B cell (primary cell): ENCODE measurements around the gene TMEM254. TPM values are rescaled to one million over a fixed set of nuclear protein-coding genes. Genes with fewer than 3 reads are reported as not detected.

ENCODE experiments used
- ATAC-seq: fragments of 200-7000 bp; cut with Tn5 transposase; one replicate; pipeline ENCODE4 v1.10.0; 2021; ENCODE audit warnings: low read depth, mild to moderate bottlenecking, moderate number of reproducible peaks, moderate library complexity
- CTCF ChIA-PET: fragments of 350-600 bp; sonication (Branson Sonifier 250); formaldehyde crosslinking; loops from one replicate; lab custom pipeline; 2021; ENCODE audit warnings: antibody characterized with exemption, inconsistent platforms; lab: Charles Lee
- POLR2A ChIA-PET: fragments of 350-600 bp; sonication (Branson Sonifier 250); formaldehyde crosslinking; loops from one replicate; lab custom pipeline; 2021; ENCODE audit warnings: antibody characterized with exemption; lab: Charles Lee
- DNase-seq: peaks from one replicate; pipeline ENCODE4 v3.0.0; 2013
- H2AFZ ChIP-seq: 2 replicates; pipeline ENCODE4 v1.6.1; 2012; ENCODE audit warnings: mild to moderate bottlenecking, low read depth, low read length; ENCODE audit not compliant: insufficient read depth, poor library complexity, severe bottlenecking
- H3K27ac ChIP-seq, 2 donors: 1 replicate in 1 of 2; 2 replicates in 1 of 2; pipeline ENCODE4 v1.5.1; 2012 to 2013; ENCODE audit warnings: low read length in 2 of 2, mild to moderate bottlenecking in 2 of 2, moderate library complexity in 1 of 2
- H3K27me3 ChIP-seq, 4 experiments: fragments of 200-600 bp in 1 of 4; sonication (generic) in 1 of 4; replicated peaks in 1 of 4; 1 replicate in 2 of 4; 2 replicates in 2 of 4; pipeline versions ENCODE4 v1.6.1 to v1.7.0; 2013 to 2016; ENCODE audit warnings: low read length in 3 of 4, mild to moderate bottlenecking in 2 of 4, mixed read lengths in 1 of 4, moderate library complexity in 1 of 4; ENCODE audit not compliant: insufficient read depth in 4 of 4, control insufficient read depth in 3 of 4; ENCODE audit errors: control extremely low read depth in 1 of 4
- H3K36me3 ChIP-seq, 2 experiments: replicated peaks in 1 of 2; 1 replicate in 1 of 2; 2 replicates in 1 of 2; pipeline versions ENCODE4 v1.6.1 to v1.7.1; 2013; ENCODE audit warnings: low read length in 1 of 2; ENCODE audit not compliant: insufficient read depth in 2 of 2, control insufficient read depth in 1 of 2; ENCODE audit errors: control extremely low read depth in 1 of 2, extremely low read depth in 1 of 2
- H3K4me1 ChIP-seq, 2 donors: fragments of 200-600 bp in 1 of 2; sonication (generic) in 1 of 2; 1 replicate in 1 of 2; 2 replicates in 1 of 2; pipeline versions ENCODE4 v1.5.1 to v1.6.1; 2013 to 2017; ENCODE audit warnings: low read length in 2 of 2; ENCODE audit not compliant: control insufficient read depth in 2 of 2, insufficient read depth in 2 of 2
- H3K4me2 ChIP-seq: replicated peaks from 2 replicates; pipeline ENCODE3; 2012; ENCODE audit warnings: mild to moderate bottlenecking, low read depth, low read length; ENCODE audit not compliant: poor library complexity, severe bottlenecking
- H3K4me3 ChIP-seq, 5 experiments: fragments of 200-600 bp in 1 of 5; sonication (generic) in 1 of 5; 1 replicate in 3 of 5; 2 replicates in 2 of 5; pipeline versions ENCODE4 v1.5.1 to v1.7.0; 2011 to 2016; ENCODE audit warnings: low read length in 4 of 5, mild to moderate bottlenecking in 4 of 5, low read depth in 2 of 5, control low read depth in 1 of 5, moderate library complexity in 1 of 5; ENCODE audit not compliant: insufficient read depth in 1 of 5; ENCODE audit errors: control extremely low read depth in 1 of 5, extremely low read depth in 1 of 5
- H3K79me2 ChIP-seq: fragments of 200-600 bp; sonication (generic); one replicate; pipeline ENCODE4 v1.6.0; 2016; ENCODE audit warnings: low read length; ENCODE audit not compliant: control insufficient read depth, insufficient read depth
- H3K9ac ChIP-seq: fragments of 200-600 bp; sonication (generic); 2 replicates; pipeline ENCODE4 v1.6.1; 2017; ENCODE audit warnings: mild to moderate bottlenecking, low read length, moderate library complexity
- H3K9me3 ChIP-seq, 3 donors: one replicate each; pipeline versions ENCODE4 v1.6.1 to v1.7.1; 2013; ENCODE audit warnings: low read length in 2 of 3; ENCODE audit not compliant: control insufficient read depth in 2 of 3, insufficient read depth in 1 of 3; ENCODE audit errors: control extremely low read depth in 1 of 3
- H4K20me1 ChIP-seq: 2 replicates; pipeline ENCODE4 v1.6.0; 2012; ENCODE audit warnings: mild to moderate bottlenecking, low read length; ENCODE audit not compliant: insufficient read depth, control insufficient read depth, poor library complexity, severe bottlenecking
- H3K27ac Mint-ChIP-seq: one replicate; pipeline ENCODE4 v1.8.0; 2021; ENCODE audit warnings: mixed read lengths
- H3K27me3 Mint-ChIP-seq: one replicate; pipeline ENCODE4 v1.8.0; 2021; ENCODE audit warnings: mixed read lengths
- H3K4me1 Mint-ChIP-seq: one replicate; pipeline ENCODE4 v1.8.0; 2021; ENCODE audit warnings: mixed read lengths
- H3K4me3 Mint-ChIP-seq: one replicate; pipeline ENCODE4 v1.8.0; 2021; ENCODE audit warnings: mixed read lengths
- H3K9me3 Mint-ChIP-seq: one replicate; pipeline ENCODE4 v1.8.0; 2022; ENCODE audit warnings: mixed read lengths; ENCODE audit not compliant: insufficient read depth
- CTCF ChIP-seq: fragments of 200-600 bp; IDR thresholded peaks from one replicate; pipeline ENCODE4 v1.8.0; 2022; ENCODE audit warnings: antibody characterized with exemption, mild to moderate bottlenecking
- EZH2 ChIP-seq: IDR thresholded peaks from 2 replicates; pipeline ENCODE4 v1.6.1; 2012; ENCODE audit warnings: borderline replicate concordance, low read depth, mild to moderate bottlenecking, moderate library complexity, low read length; ENCODE audit not compliant: insufficient read depth, poor library complexity, severe bottlenecking
- WGBS: methylation state at CpG from one replicate; pipeline ENCODE4 v1.1.5; 2013; ENCODE audit warnings: missing lambda C conversion rate; ENCODE audit not compliant: insufficient coverage; 5-methylcytosine and 5-hydroxymethylcytosine counted together
- intact Hi-C: fragments of 100-400 bp; cut with micrococcal nuclease; formaldehyde crosslinking; loops from one replicate; pipeline ENCODE4 v1.10.0; 2022
- polyA plus RNA-seq: library from polyadenylated mRNA; depleted of rRNA; stranded (reverse); fragments of >200 nt; gene quantifications from 2 replicates; pipeline ENCODE4 v1.2.3, GENCODE V29; 2012
- total RNA-seq, 2 donors: library from RNA; stranded (reverse); fragments of 120-200 nt in 1 of 2; gene quantifications; 1 replicate in 1 of 2; 2 replicates in 1 of 2; pipeline versions ENCODE4 v1.2.3 to v1.2.4, GENCODE V29; 2013 to 2022

The TMEM254 gene
- total and polyA plus RNA-seq, 2 donors (not counting 1 experiment from before 2014, with no cell fraction given), result 9.8 to 13.1 TPM

DNA sequence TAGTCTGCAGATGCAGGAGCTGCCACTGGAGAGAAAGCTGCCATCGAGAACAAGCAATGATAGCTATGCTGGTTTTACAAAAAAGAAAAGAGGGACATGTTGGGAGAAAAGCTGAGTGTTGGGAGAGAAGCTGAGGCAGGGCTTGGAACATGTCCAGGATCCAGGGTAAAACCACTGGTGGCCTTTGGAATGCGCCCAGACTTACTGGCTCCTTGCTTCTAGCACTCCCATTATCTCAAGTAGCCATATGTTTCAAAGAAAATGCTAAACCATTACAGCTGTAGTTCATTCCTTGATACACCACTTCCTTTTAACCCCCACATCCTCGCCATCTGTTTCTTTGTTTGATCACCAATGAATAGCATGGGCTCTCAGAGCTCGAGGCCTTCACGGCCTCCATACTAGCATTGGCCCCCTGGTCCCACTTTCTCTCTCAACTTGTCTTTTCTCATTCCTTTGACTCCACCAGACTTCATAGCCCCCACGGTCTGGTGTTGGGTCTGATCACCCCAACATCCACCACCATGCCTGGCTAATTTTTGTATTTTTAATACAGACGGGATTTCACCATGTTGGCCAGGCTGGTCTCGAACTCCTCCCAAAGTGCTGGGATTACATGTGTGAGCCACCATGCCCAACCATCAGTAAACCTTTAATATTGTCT, 30.2 kb downstream of the TMEM254 start:
- DNase-seq (no peak), ATAC-seq (no peak)
- H3K27ac ChIP-seq, result no peak overlapping the region
- Mint-ChIP-seq H3K4me1 (no peaks in the 10 kb centered on the region), H3K4me3 (no peak overlapping the region), H3K9me3 (peaks cover 6% of the 10 kb centered on the region), H3K27ac (no peak overlapping the region), H3K27me3 (peaks cover 3% of the 10 kb centered on the region)
- H3K79me2 ChIP-seq, result no peaks in the 10 kb centered on the region
- ChIA-PET CTCF (no interaction called here), POLR2A (no interaction called here)
- H3K36me3 ChIP-seq, result no peaks in the 10 kb centered on the region
- H2AFZ ChIP-seq, result no peak overlapping the region
- WGBS, result 79% methylated on average over 7 of the region's 8 CpGs
- no peak overlapping the region for H3K4me3 ChIP-seq
- no peaks in the 10 kb centered on the region for H3K4me1 ChIP-seq
- intact Hi-C loops, result no loop called here
- H4K20me1 ChIP-seq, result no peaks in the 10 kb centered on the region
- peaks cover 0 to 22% (median 11%) of the 10 kb centered on the region in 3 donors for H3K9me3 ChIP-seq
- no peaks in the 10 kb centered on the region for H3K27me3 ChIP-seq
- TF ChIP-seq EZH2, result no peak
- TF ChIP-seq CTCF, result no peak
- no peak overlapping the region for H3K4me2 ChIP-seq
- no peak overlapping the region for H3K9ac ChIP-seq

- Histone ChIP-seq H2AFZ (no peak overlapping the region), H3K9me3 (peaks cover 0 to 22% (median 11%) of the 10 kb centered on the region in 3 donors), H3K27ac (no peak overlapping the region), H3K36me3 (no peaks in the 10 kb centered on the region), H4K20me1 (no peaks in the 10 kb centered on the region), H3K9ac (no peak overlapping the region), H3K4me3 (no peak overlapping the region), H3K4me2 (no peak overlapping the region), H3K4me1 (no peaks in the 10 kb centered on the region), H3K79me2 (no peaks in the 10 kb centered on the region), H3K27me3 (no peaks in the 10 kb centered on the region)
- ATAC-seq (no peak), DNase-seq (no peak)
- Mint-ChIP-seq H3K9me3 (peaks cover 6% of the 10 kb centered on the region), H3K27ac (no peak overlapping the region), H3K27me3 (peaks cover 3% of the 10 kb centered on the region), H3K4me3 (no peak overlapping the region), H3K4me1 (no peaks in the 10 kb centered on the region)
- 100% methylated on average over 1 of the region's 1 CpG for WGBS
- ChIA-PET POLR2A (interaction anchor here (0.6 kb wide), 1 partner anchor 77 kb away, joined by 3 read pairs; no protein-coding TSS in a partner anchor), CTCF (no interaction called here)
- intact Hi-C loops, result no loop called here
- TF ChIP-seq EZH2 (no peak), CTCF (no peak)
Observed at GRCh38 chr10:80110986-80111385, 32.5 kb downstream of the TMEM254 start.
